GM23248 (cell line): ENCODE measurements around the gene RER1. TPM values are rescaled to one million over a fixed set of nuclear protein-coding genes. Genes with fewer than 3 reads are reported as not detected.

ENCODE experiments used
- DNase-seq: peaks from one replicate; pipeline ENCODE4 v3.0.0-alpha.2; 2015
- H2AFZ ChIP-seq: fragments of 200-600 bp; sonication (generic); 2 replicates; pipeline ENCODE4 v1.6.1; 2016; ENCODE audit warnings: antibody characterized with exemption
- H3F3A ChIP-seq: fragments of 200-600 bp; sonication (generic); 2 replicates; pipeline ENCODE4 v1.6.1; 2016; ENCODE audit warnings: mild to moderate bottlenecking, antibody characterized with exemption, mixed run types; ENCODE audit not compliant: insufficient read depth
- H3K27ac ChIP-seq: fragments of 200-600 bp; sonication (generic); 2 replicates; pipeline ENCODE4 v1.5.1; 2016; ENCODE audit warnings: mild to moderate bottlenecking
- H3K27me3 ChIP-seq: fragments of 200-600 bp; sonication (generic); replicated peaks from 2 replicates; pipeline ENCODE4 v1.6.1; 2016; ENCODE audit warnings: mild to moderate bottlenecking; ENCODE audit not compliant: insufficient read depth
- H3K36me3 ChIP-seq: fragments of 200-600 bp; sonication (generic); 2 replicates; pipeline ENCODE4 v1.6.1; 2016; ENCODE audit warnings: low read depth, mild to moderate bottlenecking
- H3K4me1 ChIP-seq: fragments of 200-600 bp; sonication (generic); 2 replicates; pipeline ENCODE4 v1.6.1; 2016; ENCODE audit warnings: mild to moderate bottlenecking; ENCODE audit not compliant: insufficient read depth
- H3K4me2 ChIP-seq: fragments of 200-600 bp; sonication (generic); one replicate; pipeline ENCODE4 v1.6.1; 2016; ENCODE audit warnings: mild to moderate bottlenecking; ENCODE audit not compliant: unreplicated experiment
- H3K4me3 ChIP-seq: fragments of 200-600 bp; sonication (generic); 2 replicates; pipeline ENCODE4 v1.5.1; 2016; ENCODE audit warnings: mild to moderate bottlenecking
- H3K79me2 ChIP-seq: fragments of 200-600 bp; sonication (generic); 2 replicates; pipeline ENCODE4 v1.6.1; 2016; ENCODE audit warnings: mild to moderate bottlenecking; ENCODE audit not compliant: insufficient read depth
- H3K9ac ChIP-seq: fragments of 200-600 bp; sonication (generic); 2 replicates; pipeline ENCODE4 v1.6.1; 2016; ENCODE audit warnings: mild to moderate bottlenecking
- H3K9me2 ChIP-seq: fragments of 200-600 bp; sonication (generic); 2 replicates; pipeline ENCODE4 v1.6.1; 2016; ENCODE audit warnings: mixed run types, mild to moderate bottlenecking, moderate library complexity; ENCODE audit not compliant: insufficient read depth
- H3K9me3 ChIP-seq: fragments of 200-600 bp; sonication (generic); one replicate; pipeline ENCODE4 v1.6.1; 2017; ENCODE audit warnings: low read depth
- H4K20me1 ChIP-seq: fragments of 200-600 bp; sonication (generic); 2 replicates; pipeline ENCODE4 v1.6.0; 2016; ENCODE audit not compliant: insufficient read depth
- EZH2 ChIP-seq: fragments of 200-600 bp; sonication (generic); IDR thresholded peaks from 2 replicates; pipeline ENCODE4 v1.6.1; 2018; ENCODE audit warnings: antibody characterized with exemption, mild to moderate bottlenecking; ENCODE audit not compliant: insufficient read depth, poor library complexity, severe bottlenecking
- EZH2phosphoT487 ChIP-seq: fragments of 200-600 bp; sonication (generic); IDR thresholded peaks from 2 replicates; pipeline ENCODE4 v1.6.1; 2018; ENCODE audit warnings: antibody characterized with exemption, moderate library complexity, mild to moderate bottlenecking, low read depth; ENCODE audit not compliant: insufficient read depth
- WGBS, 2 experiments: methylation state at CpG; one replicate each; pipeline ENCODE4 v1.1.6; 2015 to 2017; ENCODE audit warnings: low lambda C conversion rate in 2 of 2, low coverage in 1 of 2; ENCODE audit errors: missing lambda C conversion rate in 2 of 2; 5-methylcytosine and 5-hydroxymethylcytosine counted together
- in situ Hi-C: fragments of 300-500 bp; cut with MboI; formaldehyde crosslinking; loops from 2 replicates; pipeline ENCODE4 v1.15.0; 2020
- polyA plus RNA-seq: library from polyadenylated mRNA; unstranded; fragments of >200 nt; fragmentation: Nextera tagmentation; extraction: Ambion mirVana; gene quantifications from 2 replicates; pipeline ENCODE4 v1.2.1, GENCODE V29; 2016
- total RNA-seq: library from RNA; depleted of rRNA; stranded (reverse); fragments of >200 nt; shearing (Covaris generic); gene quantifications from 2 replicates; pipeline ENCODE4 v1.2.3, GENCODE V29; 2014

The RER1 gene
- total and polyA plus RNA-seq, 2 experiments from 2014 or later, result 135 to 331 TPM

GRCh38 chr1:2350501-2350900 lies 41.1 kb upstream of the RER1 start:
- H3K27me3 ChIP-seq, result no peaks in the 10 kb centered on the region
- no peaks in the 10 kb centered on the region for H3K9me2 ChIP-seq
- H4K20me1 ChIP-seq, result no peaks in the 10 kb centered on the region
- H3K9ac ChIP-seq, result no peak overlapping the region
- in situ Hi-C loops, result no loop called here
- H3F3A ChIP-seq, result no peaks in the 10 kb centered on the region
- 77 to 80% methylated on average over 10 of the region's 10 CpGs for WGBS, 2 experiments
- H3K9me3 ChIP-seq, result no peaks in the 10 kb centered on the region
- no peak for TF ChIP-seq EZH2phosphoT487
- TF ChIP-seq EZH2, result no peak
- no peak overlapping the region for H2AFZ ChIP-seq
- H3K36me3 ChIP-seq, result no peaks in the 10 kb centered on the region
- H3K27ac ChIP-seq, result no peak overlapping the region
- DNase-seq, result no peak
- H3K79me2 ChIP-seq, result no peaks in the 10 kb centered on the region
- no peaks in the 10 kb centered on the region for H3K4me1 ChIP-seq
- no peak overlapping the region for H3K4me2 ChIP-seq
- no peak overlapping the region for H3K4me3 ChIP-seq

GRCh38 chr1:2350911-2351655 lies 40.6 kb upstream of the RER1 start:
- Histone ChIP-seq H3F3A (no peaks in the 10 kb centered on the region), H4K20me1 (no peaks in the 10 kb centered on the region), H3K4me2 (no peak overlapping the region), H3K9me2 (no peaks in the 10 kb centered on the region), H3K9ac (no peak overlapping the region), H3K4me1 (no peaks in the 10 kb centered on the region), H3K36me3 (no peaks in the 10 kb centered on the region), H3K27ac (no peak overlapping the region), H3K9me3 (no peaks in the 10 kb centered on the region), H2AFZ (no peak overlapping the region), H3K27me3 (no peaks in the 10 kb centered on the region), H3K79me2 (no peaks in the 10 kb centered on the region), H3K4me3 (no peak overlapping the region)
- TF ChIP-seq EZH2phosphoT487 (no peak), EZH2 (no peak)
- no peak for DNase-seq
- in situ Hi-C loops, result no loop called here
- WGBS, 2 experiments, result 75 to 79% methylated on average over 28 to 29 of the region's 31 CpGs

- 84 to 85% methylated on average over 8 of the region's 8 CpGs for WGBS, 2 experiments
- no peak for DNase-seq
Observed at GRCh38 chr1:2351723-2352122, 39.9 kb upstream of the RER1 start.

GRCh38 chr1:2352341-2352896 lies 39.2 kb upstream of the RER1 start:
- Histone ChIP-seq H4K20me1 (no peaks in the 10 kb centered on the region), H3K79me2 (no peaks in the 10 kb centered on the region), H3K4me3 (no peak overlapping the region), H2AFZ (no peak overlapping the region), H3K27ac (no peak overlapping the region), H3K4me1 (no peaks in the 10 kb centered on the region), H3F3A (no peaks in the 10 kb centered on the region), H3K9ac (no peak overlapping the region), H3K27me3 (no peaks in the 10 kb centered on the region), H3K9me3 (no peaks in the 10 kb centered on the region), H3K9me2 (no peaks in the 10 kb centered on the region), H3K4me2 (no peak overlapping the region), H3K36me3 (no peaks in the 10 kb centered on the region)
- in situ Hi-C loops, result no loop called here
- no peak for TF ChIP-seq EZH2
- no peak for TF ChIP-seq EZH2phosphoT487
- 95 to 96% methylated on average over 11 of the region's 11 CpGs for WGBS, 2 experiments
- DNase-seq, result no peak

More at GRCh38 chr1:2351723-2352122, 39.9 kb upstream of the RER1 start:
- no peak overlapping the region for H3K4me2 ChIP-seq
- no peak overlapping the region for H3K27ac ChIP-seq
- H3K4me1 ChIP-seq, result no peaks in the 10 kb centered on the region
- no peaks in the 10 kb centered on the region for H3K27me3 ChIP-seq
- H4K20me1 ChIP-seq, result no peaks in the 10 kb centered on the region
- H3K9me2 ChIP-seq, result no peaks in the 10 kb centered on the region
- no peaks in the 10 kb centered on the region for H3K9me3 ChIP-seq
- in situ Hi-C loops, result no loop called here
- H3K36me3 ChIP-seq, result no peaks in the 10 kb centered on the region
- no peak overlapping the region for H3K4me3 ChIP-seq
- no peaks in the 10 kb centered on the region for H3F3A ChIP-seq
- no peaks in the 10 kb centered on the region for H3K79me2 ChIP-seq
- H3K9ac ChIP-seq, result no peak overlapping the region
- TF ChIP-seq EZH2 (no peak), EZH2phosphoT487 (no peak)
- H2AFZ ChIP-seq, result no peak overlapping the region
